ENCODE results near the gene APOO.

- TF ChIP-seq CTCF (IDR thresholded peaks at IDR 0.05) (no peak), ZFX (IDR thresholded peaks at IDR 0.05; ENCODE audit: borderline replicate concordance) (no peak)
Observed at GRCh38 chrX:23811656-23812055, 96.1 kb downstream of the APOO start.
